WTC11 (cell line): ENCODE results near the gene KRTAP5-3. TPM values are rescaled to one million over a fixed set of nuclear protein-coding genes. Genes with fewer than 3 reads are reported as not detected.
A peak's percentile ranks its signal among the peaks of the same experiment; 100 is the strongest.
"Not testable (repeated sequence)": the region's sequence is repeated elsewhere in the genome, so short reads cannot be mapped to it uniquely, and the experiment has no call there.

ENCODE experiments used
- ATAC-seq: fragments of 200-7000 bp; cut with Tn5 transposase; 2 replicates; pipeline ENCODE4 v1.10.0; 2021; ENCODE audit warnings: mild to moderate bottlenecking, moderate library complexity
- CTCF ChIA-PET: fragments of 300-600 bp; sonication (Branson Sonifier 250); formaldehyde crosslinking; loops from one replicate; lab custom pipeline; 2021; ENCODE audit warnings: antibody characterized with exemption; lab: Charles Lee
- POLR2A ChIA-PET: fragments of 350-600 bp; sonication (Branson Sonifier 250); formaldehyde crosslinking; loops from one replicate; lab custom pipeline; 2021; ENCODE audit warnings: antibody characterized with exemption; lab: Charles Lee
- DNase-seq: peaks from one replicate; pipeline ENCODE4 v3.0.0; 2021; ENCODE audit warnings: low spot score
- H3K27ac Mint-ChIP-seq: 2 replicates; pipeline ENCODE4 v1.8.0; 2021; ENCODE audit warnings: mixed read lengths
- H3K27me3 Mint-ChIP-seq: 2 replicates; pipeline ENCODE4 v1.8.0; 2021; ENCODE audit warnings: low read depth, mild to moderate bottlenecking, moderate library complexity, mixed read lengths
- H3K36me3 Mint-ChIP-seq: 2 replicates; pipeline ENCODE4 v1.8.0; 2021; ENCODE audit warnings: mixed read lengths
- H3K4me1 Mint-ChIP-seq: 2 replicates; pipeline ENCODE4 v1.8.0; 2022; ENCODE audit warnings: mixed read lengths
- H3K4me3 Mint-ChIP-seq: 2 replicates; pipeline ENCODE4 v1.8.0; 2021; ENCODE audit warnings: mild to moderate bottlenecking, moderate library complexity, mixed read lengths
- H3K9me3 Mint-ChIP-seq: 2 replicates; pipeline ENCODE4 v1.8.0; 2021; ENCODE audit warnings: mixed read lengths
- ARID4B ChIP-seq: sonication (generic); formaldehyde crosslinking; IDR thresholded peaks from 2 replicates; pipeline ENCODE4 v1.8.0; 2023; ENCODE audit warnings: missing genetic modification reagents, mild to moderate bottlenecking, borderline replicate concordance
- ETV6 ChIP-seq: sonication (generic); formaldehyde crosslinking; IDR thresholded peaks from 2 replicates; pipeline ENCODE4 v1.8.1; 2022; ENCODE audit warnings: mild to moderate bottlenecking, missing genetic modification reagents
- GRHL2 ChIP-seq: fragments of 250-450 bp; sonication (Bioruptor Pico); IDR thresholded peaks from 2 replicates; pipeline ENCODE4 v1.8.0; 2022; ENCODE audit warnings: mild to moderate bottlenecking, moderate library complexity; ENCODE audit not compliant: insufficient replicate concordance, severe bottlenecking
- PRRX2 ChIP-seq: fragments of 250-450 bp; sonication (Bioruptor Pico); IDR thresholded peaks from 2 replicates; pipeline ENCODE4 v1.8.0; 2021; ENCODE audit warnings: mild to moderate bottlenecking
- ZNF317 ChIP-seq: sonication (generic); formaldehyde crosslinking; IDR thresholded peaks from 2 replicates; pipeline ENCODE4 v1.8.1; 2023; ENCODE audit warnings: low read depth, mild to moderate bottlenecking, moderate library complexity, missing genetic modification reagents, borderline replicate concordance
- total RNA-seq: library from RNA; stranded (reverse); gene quantifications from 3 replicates; pipeline ENCODE4 v1.2.3, GENCODE V29; 2021
- TF ChIP-seq, protein P1 (sequence below): sonication (generic); formaldehyde crosslinking; IDR thresholded peaks from 2 replicates; pipeline ENCODE4 v1.8.0; 2022; ENCODE audit warnings: missing genetic modification reagents
- TF ChIP-seq, protein P2 (sequence below): sonication (generic); formaldehyde crosslinking; IDR thresholded peaks from 2 replicates; pipeline ENCODE4 v1.8.1; 2023; ENCODE audit warnings: mild to moderate bottlenecking, missing genetic modification reagents
- TF ChIP-seq, protein P3 (sequence below): sonication (generic); formaldehyde crosslinking; IDR thresholded peaks from 2 replicates; pipeline ENCODE4 v1.8.0; 2022; ENCODE audit warnings: mild to moderate bottlenecking, missing genetic modification reagents
- TF ChIP-seq, protein P4 (sequence below): sonication (generic); formaldehyde crosslinking; IDR thresholded peaks from 2 replicates; pipeline ENCODE4 v1.8.1; 2022; ENCODE audit warnings: low read depth, mild to moderate bottlenecking, moderate library complexity, missing genetic modification reagents, borderline replicate concordance
- TF ChIP-seq, protein P5 (sequence below): fragments of 250-450 bp; sonication (Bioruptor Pico); IDR thresholded peaks from 2 replicates; pipeline ENCODE4 v1.9.0; 2021; ENCODE audit warnings: mild to moderate bottlenecking
- TF ChIP-seq, protein P6 (sequence below): fragments of 250-450 bp; sonication (Bioruptor Pico); IDR thresholded peaks from 2 replicates; pipeline ENCODE4 v1.9.0; 2021; ENCODE audit warnings: mild to moderate bottlenecking
- TF ChIP-seq, protein P7 (sequence below): fragments of 250-450 bp; sonication (Bioruptor Pico); IDR thresholded peaks from 2 replicates; pipeline ENCODE4 v1.9.0; 2021; ENCODE audit warnings: moderate library complexity, mild to moderate bottlenecking, inconsistent platforms, borderline replicate concordance

Gene KRTAP5-3
- total RNA-seq, 1 experiment from 2014 or later = not detected

- Mint-ChIP-seq H3K27ac (no peak overlapping the region), H3K4me3 (no peak overlapping the region), H3K27me3 (peaks cover 57% of the 10 kb centered on the region), H3K9me3 (peaks cover 40% of the 10 kb centered on the region), H3K36me3 (peaks cover 36% of the 10 kb centered on the region), H3K4me1 (peaks cover 35% of the 10 kb centered on the region)
- DNase-seq = no peak
- POLR2A ChIA-PET = no interaction called here
- ATAC-seq = no peak
- TF ChIP-seq ZNF317 (CRISPR knock-in tag) (no peak), GRHL2 (CRISPR knock-in tag) (no peak)
- CTCF ChIA-PET = interaction anchor here (3.1 to 6.2 kb wide), 3 partner anchors 24 to 52 kb away, joined by 8 to 102 read pairs (median 98); partner anchors contain the start of gene KRTAP5-5
These were observed 9.4 kb downstream of the KRTAP5-3 start for GRCh38 chr11:1598816-1599215.

DNA sequence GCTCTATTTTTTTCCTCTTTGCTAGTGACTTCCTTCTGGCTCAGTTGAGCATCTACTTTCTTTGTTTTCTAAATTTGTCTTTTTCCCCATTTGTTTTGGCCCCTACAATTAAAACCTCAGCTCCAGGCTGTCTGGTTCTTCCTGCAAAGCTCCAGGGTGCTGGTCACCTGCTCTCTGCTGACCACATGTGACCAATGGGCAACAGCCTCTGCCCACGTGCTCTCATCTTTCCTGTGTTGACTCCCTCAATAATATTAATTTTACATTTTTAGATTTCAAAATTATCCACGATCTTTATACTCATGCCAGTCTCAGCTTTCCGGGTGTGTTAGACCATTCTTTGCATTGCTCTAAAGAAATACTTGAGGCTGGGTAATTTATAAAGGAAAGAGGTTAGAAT is 9.9 kb downstream of the KRTAP5-3 start:
- peaks cover 35% of the 10 kb centered on the region for H3K4me1 Mint-ChIP-seq
- DNase-seq, ATAC-seq, H3K27ac Mint-ChIP-seq, H3K4me3 Mint-ChIP-seq: not testable (repeated sequence)
- CTCF ChIA-PET = interaction anchor here (0.6 to 6.2 kb wide), 4 partner anchors 24 to 168 kb away, joined by 6 to 102 read pairs (median 53); partner anchors contain the start of gene KRTAP5-5
- H3K9me3 Mint-ChIP-seq = peaks cover 40% of the 10 kb centered on the region
- peaks cover 59% of the 10 kb centered on the region for H3K27me3 Mint-ChIP-seq
- POLR2A ChIA-PET = interaction anchor here (0.7 kb wide), 1 partner anchor 205 kb away, joined by 4 read pairs; no protein-coding TSS in a partner anchor
- peaks cover 36% of the 10 kb centered on the region for H3K36me3 Mint-ChIP-seq

DNA sequence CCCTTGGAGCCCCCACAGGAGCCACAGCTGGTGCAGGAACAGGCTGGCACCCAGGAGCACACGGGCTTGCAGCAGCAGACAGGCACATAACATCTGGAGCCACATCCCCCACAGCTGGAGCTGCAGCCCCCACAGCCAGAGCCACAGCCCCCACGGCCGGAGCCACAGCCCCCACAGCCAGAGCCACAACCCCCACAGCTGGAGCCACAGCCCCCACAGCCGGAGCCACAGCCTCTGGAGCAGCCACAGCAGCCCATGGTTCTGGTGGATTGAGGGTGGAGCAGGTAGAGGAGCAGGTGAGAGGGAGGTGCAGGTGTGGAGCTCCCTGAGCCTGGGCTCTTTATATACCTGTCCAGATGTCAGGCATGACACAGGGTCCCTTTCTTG is 10.3 kb downstream of the KRTAP5-3 start, which contains the start of gene KRTAP5-2:
Gene KRTAP5-2, minus strand, starts transcription at position 301 of the 387 bp plus-strand sequence. Its CDS starts 44 bp downstream, at position 257.
- POLR2A ChIA-PET = interaction anchor here (0.7 kb wide), 1 partner anchor 205 kb away, joined by 4 read pairs; no protein-coding TSS in a partner anchor
- no peak for ATAC-seq
- TF ChIP-seq PRRX2 (CRISPR knock-in tag) (no peak), ETV6 (CRISPR knock-in tag) (no peak), ARID4B (CRISPR knock-in tag) (no peak)
- TF ChIP-seq, protein P1, sequence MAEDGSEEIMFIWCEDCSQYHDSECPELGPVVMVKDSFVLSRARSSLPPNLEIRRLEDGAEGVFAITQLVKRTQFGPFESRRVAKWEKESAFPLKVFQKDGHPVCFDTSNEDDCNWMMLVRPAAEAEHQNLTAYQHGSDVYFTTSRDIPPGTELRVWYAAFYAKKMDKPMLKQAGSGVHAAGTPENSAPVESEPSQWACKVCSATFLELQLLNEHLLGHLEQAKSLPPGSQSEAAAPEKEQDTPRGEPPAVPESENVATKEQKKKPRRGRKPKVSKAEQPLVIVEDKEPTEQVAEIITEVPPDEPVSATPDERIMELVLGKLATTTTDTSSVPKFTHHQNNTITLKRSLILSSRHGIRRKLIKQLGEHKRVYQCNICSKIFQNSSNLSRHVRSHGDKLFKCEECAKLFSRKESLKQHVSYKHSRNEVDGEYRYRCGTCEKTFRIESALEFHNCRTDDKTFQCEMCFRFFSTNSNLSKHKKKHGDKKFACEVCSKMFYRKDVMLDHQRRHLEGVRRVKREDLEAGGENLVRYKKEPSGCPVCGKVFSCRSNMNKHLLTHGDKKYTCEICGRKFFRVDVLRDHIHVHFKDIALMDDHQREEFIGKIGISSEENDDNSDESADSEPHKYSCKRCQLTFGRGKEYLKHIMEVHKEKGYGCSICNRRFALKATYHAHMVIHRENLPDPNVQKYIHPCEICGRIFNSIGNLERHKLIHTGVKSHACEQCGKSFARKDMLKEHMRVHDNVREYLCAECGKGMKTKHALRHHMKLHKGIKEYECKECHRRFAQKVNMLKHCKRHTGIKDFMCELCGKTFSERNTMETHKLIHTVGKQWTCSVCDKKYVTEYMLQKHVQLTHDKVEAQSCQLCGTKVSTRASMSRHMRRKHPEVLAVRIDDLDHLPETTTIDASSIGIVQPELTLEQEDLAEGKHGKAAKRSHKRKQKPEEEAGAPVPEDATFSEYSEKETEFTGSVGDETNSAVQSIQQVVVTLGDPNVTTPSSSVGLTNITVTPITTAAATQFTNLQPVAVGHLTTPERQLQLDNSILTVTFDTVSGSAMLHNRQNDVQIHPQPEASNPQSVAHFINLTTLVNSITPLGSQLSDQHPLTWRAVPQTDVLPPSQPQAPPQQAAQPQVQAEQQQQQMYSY (CRISPR knock-in tag) = no peak
- TF ChIP-seq, protein P2, sequence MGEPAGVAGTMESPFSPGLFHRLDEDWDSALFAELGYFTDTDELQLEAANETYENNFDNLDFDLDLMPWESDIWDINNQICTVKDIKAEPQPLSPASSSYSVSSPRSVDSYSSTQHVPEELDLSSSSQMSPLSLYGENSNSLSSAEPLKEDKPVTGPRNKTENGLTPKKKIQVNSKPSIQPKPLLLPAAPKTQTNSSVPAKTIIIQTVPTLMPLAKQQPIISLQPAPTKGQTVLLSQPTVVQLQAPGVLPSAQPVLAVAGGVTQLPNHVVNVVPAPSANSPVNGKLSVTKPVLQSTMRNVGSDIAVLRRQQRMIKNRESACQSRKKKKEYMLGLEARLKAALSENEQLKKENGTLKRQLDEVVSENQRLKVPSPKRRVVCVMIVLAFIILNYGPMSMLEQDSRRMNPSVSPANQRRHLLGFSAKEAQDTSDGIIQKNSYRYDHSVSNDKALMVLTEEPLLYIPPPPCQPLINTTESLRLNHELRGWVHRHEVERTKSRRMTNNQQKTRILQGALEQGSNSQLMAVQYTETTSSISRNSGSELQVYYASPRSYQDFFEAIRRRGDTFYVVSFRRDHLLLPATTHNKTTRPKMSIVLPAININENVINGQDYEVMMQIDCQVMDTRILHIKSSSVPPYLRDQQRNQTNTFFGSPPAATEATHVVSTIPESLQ (CRISPR knock-in tag) = no peak
- TF ChIP-seq, protein P3, sequence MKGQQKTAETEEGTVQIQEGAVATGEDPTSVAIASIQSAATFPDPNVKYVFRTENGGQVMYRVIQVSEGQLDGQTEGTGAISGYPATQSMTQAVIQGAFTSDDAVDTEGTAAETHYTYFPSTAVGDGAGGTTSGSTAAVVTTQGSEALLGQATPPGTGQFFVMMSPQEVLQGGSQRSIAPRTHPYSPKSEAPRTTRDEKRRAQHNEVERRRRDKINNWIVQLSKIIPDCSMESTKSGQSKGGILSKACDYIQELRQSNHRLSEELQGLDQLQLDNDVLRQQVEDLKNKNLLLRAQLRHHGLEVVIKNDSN = no peak
- TF ChIP-seq, protein P4, sequence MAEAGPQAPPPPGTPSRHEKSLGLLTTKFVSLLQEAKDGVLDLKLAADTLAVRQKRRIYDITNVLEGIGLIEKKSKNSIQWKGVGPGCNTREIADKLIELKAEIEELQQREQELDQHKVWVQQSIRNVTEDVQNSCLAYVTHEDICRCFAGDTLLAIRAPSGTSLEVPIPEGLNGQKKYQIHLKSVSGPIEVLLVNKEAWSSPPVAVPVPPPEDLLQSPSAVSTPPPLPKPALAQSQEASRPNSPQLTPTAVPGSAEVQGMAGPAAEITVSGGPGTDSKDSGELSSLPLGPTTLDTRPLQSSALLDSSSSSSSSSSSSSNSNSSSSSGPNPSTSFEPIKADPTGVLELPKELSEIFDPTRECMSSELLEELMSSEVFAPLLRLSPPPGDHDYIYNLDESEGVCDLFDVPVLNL = no peak
- TF ChIP-seq, protein P5, sequence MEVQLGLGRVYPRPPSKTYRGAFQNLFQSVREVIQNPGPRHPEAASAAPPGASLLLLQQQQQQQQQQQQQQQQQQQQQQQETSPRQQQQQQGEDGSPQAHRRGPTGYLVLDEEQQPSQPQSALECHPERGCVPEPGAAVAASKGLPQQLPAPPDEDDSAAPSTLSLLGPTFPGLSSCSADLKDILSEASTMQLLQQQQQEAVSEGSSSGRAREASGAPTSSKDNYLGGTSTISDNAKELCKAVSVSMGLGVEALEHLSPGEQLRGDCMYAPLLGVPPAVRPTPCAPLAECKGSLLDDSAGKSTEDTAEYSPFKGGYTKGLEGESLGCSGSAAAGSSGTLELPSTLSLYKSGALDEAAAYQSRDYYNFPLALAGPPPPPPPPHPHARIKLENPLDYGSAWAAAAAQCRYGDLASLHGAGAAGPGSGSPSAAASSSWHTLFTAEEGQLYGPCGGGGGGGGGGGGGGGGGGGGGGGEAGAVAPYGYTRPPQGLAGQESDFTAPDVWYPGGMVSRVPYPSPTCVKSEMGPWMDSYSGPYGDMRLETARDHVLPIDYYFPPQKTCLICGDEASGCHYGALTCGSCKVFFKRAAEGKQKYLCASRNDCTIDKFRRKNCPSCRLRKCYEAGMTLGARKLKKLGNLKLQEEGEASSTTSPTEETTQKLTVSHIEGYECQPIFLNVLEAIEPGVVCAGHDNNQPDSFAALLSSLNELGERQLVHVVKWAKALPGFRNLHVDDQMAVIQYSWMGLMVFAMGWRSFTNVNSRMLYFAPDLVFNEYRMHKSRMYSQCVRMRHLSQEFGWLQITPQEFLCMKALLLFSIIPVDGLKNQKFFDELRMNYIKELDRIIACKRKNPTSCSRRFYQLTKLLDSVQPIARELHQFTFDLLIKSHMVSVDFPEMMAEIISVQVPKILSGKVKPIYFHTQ (CRISPR knock-in tag) = no peak
- TF ChIP-seq, protein P6, sequence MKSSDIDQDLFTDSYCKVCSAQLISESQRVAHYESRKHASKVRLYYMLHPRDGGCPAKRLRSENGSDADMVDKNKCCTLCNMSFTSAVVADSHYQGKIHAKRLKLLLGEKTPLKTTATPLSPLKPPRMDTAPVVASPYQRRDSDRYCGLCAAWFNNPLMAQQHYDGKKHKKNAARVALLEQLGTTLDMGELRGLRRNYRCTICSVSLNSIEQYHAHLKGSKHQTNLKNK (CRISPR knock-in tag) = no peak
- TF ChIP-seq, protein P7, sequence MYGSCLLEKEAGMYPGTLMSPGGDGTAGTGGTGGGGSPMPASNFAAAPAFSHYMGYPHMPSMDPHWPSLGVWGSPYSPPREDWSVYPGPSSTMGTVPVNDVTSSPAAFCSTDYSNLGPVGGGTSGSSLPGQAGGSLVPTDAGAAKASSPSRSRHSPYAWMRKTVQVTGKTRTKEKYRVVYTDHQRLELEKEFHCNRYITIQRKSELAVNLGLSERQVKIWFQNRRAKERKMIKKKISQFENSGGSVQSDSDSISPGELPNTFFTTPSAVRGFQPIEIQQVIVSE (CRISPR knock-in tag) = no peak

More for the DNA sequence above, 10.3 kb downstream of the KRTAP5-3 start, which contains the start of gene KRTAP5-2:
- no peak within 1 kb of the TSS for H3K4me3 Mint-ChIP-seq
- peaks cover 40% of the 10 kb centered on the region for H3K9me3 Mint-ChIP-seq
- H3K36me3 Mint-ChIP-seq = peaks cover 36% of the 10 kb centered on the region
- peaks cover 63% of the 10 kb centered on the region for H3K27me3 Mint-ChIP-seq
- peaks cover 35% of the 10 kb centered on the region for H3K4me1 Mint-ChIP-seq
- DNase-seq = no peak
- peak within 1 kb of the TSS; percentile 48; the same call in 1 of the 2 replicates for H3K27ac Mint-ChIP-seq
- CTCF ChIA-PET = interaction anchor here (0.6 to 6.2 kb wide), 5 partner anchors 23 to 169 kb away, joined by 6 to 102 read pairs (median 11); partner anchors contain the start of gene KRTAP5-5
